Measurements from ENCODE around the gene SLC13A4.

- TF ChIP-seq MXI1 (IDR thresholded peaks at IDR 0.05; ENCODE audit: borderline replicate concordance, low read depth, low read length) (no peak), CTCF (conservative IDR thresholded peaks at IDR 0.05; ENCODE audit: low read depth, low read length) (no peak), MAFK (IDR thresholded peaks at IDR 0.05; ENCODE audit: low read depth, low read length) (no peak), ELK1 (IDR thresholded peaks at IDR 0.05; ENCODE audit: borderline replicate concordance, low read depth, low read length) (no peak), CEBPB (IDR thresholded peaks at IDR 0.05; ENCODE audit: low read depth, low read length) (no peak), POLR2A (IDR thresholded peaks at IDR 0.05; ENCODE audit: low read depth, low read length) (no peak), BHLHE40 (IDR thresholded peaks at IDR 0.05; ENCODE audit: low read depth, low read length) (no peak), RCOR1 (IDR thresholded peaks at IDR 0.05; ENCODE audit: insufficient replicate concordance, low read length) (no peak), RFX5 (IDR thresholded peaks at IDR 0.05; ENCODE audit: low read depth, low read length) (no peak), USF2 (IDR thresholded peaks at IDR 0.05; ENCODE audit: low read depth, low read length) (no peak), RAD21 (IDR thresholded peaks at IDR 0.05; ENCODE audit: low read length) (no peak), CHD1 (IDR thresholded peaks at IDR 0.05; ENCODE audit: low read depth, low read length) (no peak)
Measured at GRCh38 chr7:135731131-135731530, 3.1 kb upstream of the SLC13A4 start.

Measured in IMR-90 (cell line).